ENCODE results near the gene C19orf81.

GRCh38 chr19:50708179-50708879 is 59.1 kb downstream of the C19orf81 start:
- TF ChIP-seq POLR2A (IDR thresholded peaks at IDR 0.05; ENCODE audit: extremely low read depth, insufficient read length), result no peak
- TF ChIP-seq CTCF (IDR thresholded peaks at IDR 0.05; ENCODE audit: low read depth, low read length), result no peak
- TF ChIP-seq MYC (IDR thresholded peaks at IDR 0.05; ENCODE audit: low read depth, low read length), result no peak

All from NB4 (cell line).